Psoas muscle (tissue), 8 donors: ENCODE measurements around the gene SEPTIN2. TPM values are rescaled to one million over a fixed set of nuclear protein-coding genes. Genes with fewer than 3 reads are reported as not detected.

Experiments
- ATAC-seq, 4 donors: fragments of 200-7000 bp; cut with Tn5 transposase; one replicate each; pipeline ENCODE4 v1.9.1; 2020; ENCODE audit warnings: moderate library complexity in 3 of 4, mild to moderate bottlenecking in 2 of 4
- DNase-seq, 2 donors: peaks; one replicate each; pipeline ENCODE4 v3.0.0-alpha.2; 2020
- H3K27ac ChIP-seq: fragments of 200-600 bp; one replicate; pipeline ENCODE4 v1.8.0; 2022
- H3K27me3 ChIP-seq, 3 donors: fragments of 200-600 bp in 1 of 3; one replicate each; pipeline versions ENCODE4 v1.6.1 to v1.8.0; 2013 to 2022; ENCODE audit warnings: low read length in 2 of 3, mild to moderate bottlenecking in 2 of 3, moderate library complexity in 1 of 3; ENCODE audit not compliant: insufficient read depth in 3 of 3
- H3K36me3 ChIP-seq, 2 donors: fragments of 200-600 bp in 1 of 2; one replicate each; pipeline versions ENCODE4 v1.6.1 to v1.8.0; 2013 to 2022; ENCODE audit warnings: low read depth in 1 of 2, mild to moderate bottlenecking in 1 of 2, moderate library complexity in 1 of 2; ENCODE audit not compliant: insufficient read depth in 1 of 2
- H3K4me1 ChIP-seq: fragments of 200-600 bp; one replicate; pipeline ENCODE4 v1.8.0; 2022
- H3K4me3 ChIP-seq: fragments of 200-600 bp; one replicate; pipeline ENCODE4 v1.8.0; 2022; ENCODE audit warnings: mild to moderate bottlenecking
- H3K9me3 ChIP-seq: fragments of 200-600 bp; one replicate; pipeline ENCODE4 v1.8.0; 2022
- CTCF ChIP-seq: fragments of 200-600 bp; IDR thresholded peaks from one replicate; pipeline ENCODE4 v1.8.0; 2022; ENCODE audit warnings: antibody characterized with exemption
- WGBS, 3 donors: extraction: QIAGEN DNeasy Blood & Tissue Kit; methylation state at CpG; one replicate each; pipeline versions ENCODE4 v1.1.6 to v1.1.7; 2013; 5-methylcytosine and 5-hydroxymethylcytosine counted together
- intact Hi-C, 2 donors: fragments of 100-400 bp; cut with DNase I; formaldehyde crosslinking; loops; one replicate each; pipeline versions ENCODE4 v1.11.0 to v1.14.2; 2022
- polyA plus RNA-seq, 3 donors: library from polyadenylated mRNA; stranded (reverse); fragments of 200-250 nt; gene quantifications; one replicate each; pipeline ENCODE4 v1.2.3, GENCODE V29; 2013
- total RNA-seq, 4 donors: library from RNA; stranded (reverse); fragmentation: NEBNext Ultra II Directional in 2 of 4; extraction: Animal tissue kit (Norgen Biotek cat#: 25700) in 2 of 4; gene quantifications; one replicate each; pipeline versions ENCODE4 v1.2.1 to v1.2.4, GENCODE V29; 2021 to 2023
- donor health status: healthy with polysubstance abuse.
- donor health status: DM: no; HTN: no; CAD: no; lungs with moderate emphysema.
- donor health status: Bipolar disorder and iron deficiency.
- donor health status: healthy.
- donor health status: DM: yes; HTN: yes; CAD: no.
- donor health status: DM: no; HTN: no; CAD: no.
- donor health status: DM: no; HTN: no; CAD: no.
- donor health status: DM: yes; HTN: yes; CAD: no.

SEPTIN2 gene
- total and polyA plus RNA-seq, 7 donors: 68.8 to 161 (median 122) TPM

GRCh38 chr2:241356871-241357260 lies 41.1 kb downstream of the SEPTIN2 start:
- DNase-seq (no peak), ATAC-seq (no peak)
- no peaks in the 10 kb centered on the region for H3K9me3 ChIP-seq
- no peaks in the 10 kb centered on the region for H3K27me3 ChIP-seq
- 11 to 14% (median 12%) methylated on average over 5 of the region's 5 CpGs for WGBS, 3 donors
- peaks cover 0 to 28% of the 10 kb centered on the region in 2 donors for H3K36me3 ChIP-seq
- H3K27ac ChIP-seq: peak overlapping the region; percentile 90
- H3K4me3 ChIP-seq: peak overlapping the region; percentile 75
- TF ChIP-seq CTCF: no peak
- H3K4me1 ChIP-seq: peaks cover 15% of the 10 kb centered on the region
- intact Hi-C loops: loop anchor here (5.0 kb wide), 2 partner anchors 40 to 150 kb away; partner anchors contain the start of genes HDLBP (in 1 of the 2), SEPTIN2 (in 1 of the 2) and STK25 (in 1 of the 2)

GRCh38 chr2:241357531-241357930 lies 41.8 kb downstream of the SEPTIN2 start:
- ATAC-seq: no peak
- Histone ChIP-seq H3K4me1 (peaks cover 15% of the 10 kb centered on the region), H3K27me3 (no peaks in the 10 kb centered on the region), H3K27ac (no peak overlapping the region), H3K9me3 (no peaks in the 10 kb centered on the region), H3K36me3 (peaks cover 0 to 22% of the 10 kb centered on the region in 2 donors), H3K4me3 (peak overlapping the region; percentile 75)
- intact Hi-C loops: loop anchor here (5.0 kb wide), 2 partner anchors 40 to 150 kb away; partner anchors contain the start of genes HDLBP (in 1 of the 2), SEPTIN2 (in 1 of the 2) and STK25 (in 1 of the 2)
- WGBS, 3 donors: 43 to 58% (median 45%) methylated on average over 3 of the region's 3 CpGs
- no peak for DNase-seq
- TF ChIP-seq CTCF: no peak

- Histone ChIP-seq H3K27me3 (no peaks in the 10 kb centered on the region), H3K4me3 (no peak overlapping the region), H3K27ac (no peak overlapping the region), H3K9me3 (no peaks in the 10 kb centered on the region), H3K4me1 (peaks cover 24% of the 10 kb centered on the region), H3K36me3 (peaks cover 0 to 12% of the 10 kb centered on the region in 2 donors)
- ATAC-seq: no peak
- no peak for DNase-seq
- intact Hi-C loops: loop anchor here (5.0 kb wide), 2 partner anchors 41 to 149 kb away; partner anchors contain the start of genes HDLBP (in 1 of the 2), SEPTIN2 (in 1 of the 2) and STK25 (in 1 of the 2)
- 86 to 94% (median 87%) methylated on average over 5 of the region's 5 CpGs for WGBS, 3 donors
- no peak for TF ChIP-seq CTCF
Observed at GRCh38 chr2:241358470-241358869, 42.7 kb downstream of the SEPTIN2 start.

GRCh38 chr2:241359481-241360045 lies 43.8 kb downstream of the SEPTIN2 start:
- H3K4me3 ChIP-seq: no peak overlapping the region
- peaks cover 32% of the 10 kb centered on the region for H3K4me1 ChIP-seq
- no peak for TF ChIP-seq CTCF
- intact Hi-C loops: loop anchor here (5.0 to 10.0 kb wide), 3 partner anchors 42 to 275 kb away; partner anchors contain the start of genes ATG4B (in 1 of the 2), HDLBP (in 1 of the 2), SEPTIN2 (in 1 of the 2) and STK25 (in 1 of the 2)
- no peaks in the 10 kb centered on the region for H3K9me3 ChIP-seq
- H3K36me3 ChIP-seq: peaks cover 0 to 3% of the 10 kb centered on the region in 2 donors
- DNase-seq: no peak
- 77 to 89% (median 80%) methylated on average over 7 of the region's 7 CpGs for WGBS, 3 donors
- ATAC-seq: no peak
- no peaks in the 10 kb centered on the region for H3K27me3 ChIP-seq
- no peak overlapping the region for H3K27ac ChIP-seq
